ENCODE results near the gene ANKRD17.

Gene ANKRD17

GRCh38 chr4:73053974-73054480, 204.6 kb downstream of the ANKRD17 start:
- DNase-seq (ENCODE audit: low spot score), result no peak
- no peak for FAIRE-seq

GRCh38 chr4:73053076-73053475, 205.5 kb downstream of the ANKRD17 start:
- FAIRE-seq, result no peak
- DNase-seq (ENCODE audit: low spot score), result no peak

GRCh38 chr4:73051625-73052024, 207.0 kb downstream of the ANKRD17 start:
- no peak for FAIRE-seq
- DNase-seq (ENCODE audit: low spot score), result no peak

GRCh38 chr4:73045879-73046278, 212.7 kb downstream of the ANKRD17 start:
- no peak for DNase-seq (ENCODE audit: low spot score)
- no peak for FAIRE-seq

GRCh38 chr4:73037057-73037456, 221.5 kb downstream of the ANKRD17 start:
- FAIRE-seq (no peak), DNase-seq (ENCODE audit: low spot score) (no peak)

- FAIRE-seq (no peak), DNase-seq (ENCODE audit: low spot score) (no peak)
Measured at GRCh38 chr4:73036123-73036522, 222.5 kb downstream of the ANKRD17 start.

GRCh38 chr4:73034896-73035295, 223.7 kb downstream of the ANKRD17 start:
- FAIRE-seq (no peak), DNase-seq (ENCODE audit: low spot score) (no peak)

GRCh38 chr4:73028621-73029020, 230.0 kb downstream of the ANKRD17 start:
- no peak for DNase-seq (ENCODE audit: low spot score)
- no peak for FAIRE-seq
